HL-60 (cell line): ENCODE measurements around the gene SLC35E3.

Experiments used
- DNase-seq, 2 experiments: peaks; one replicate each; pipeline ENCODE4 v3.0.0-alpha.2; 2010 to 2020; ENCODE audit warnings: low read depth in 1 of 2, low spot score in 1 of 2
- H3K27ac ChIP-seq: fragments of 250-450 bp; sonication (Bioruptor Pico); replicated peaks from 2 replicates; pipeline ENCODE4 v1.5.1; 2020; ENCODE audit warnings: mild to moderate bottlenecking, moderate library complexity
- H3K27me3 ChIP-seq: fragments of 250-450 bp; sonication (Bioruptor Pico); 2 replicates; pipeline ENCODE4 v1.5.1; 2021; ENCODE audit warnings: mild to moderate bottlenecking, moderate library complexity; ENCODE audit not compliant: insufficient read depth, poor library complexity, severe bottlenecking
- H3K4me3 ChIP-seq: replicated peaks from 2 replicates; pipeline ENCODE4 v1.5.1; 2011; ENCODE audit warnings: mild to moderate bottlenecking, control low read depth, low read length; ENCODE audit not compliant: insufficient read depth
- CTCF ChIP-seq: IDR thresholded peaks from one replicate; pipeline ENCODE4 v1.5.1; 2011; ENCODE audit warnings: low read length, control low read depth, inconsistent platforms; ENCODE audit not compliant: insufficient read depth
- GABPA ChIP-seq: IDR thresholded peaks from 2 replicates; pipeline ENCODE4 v1.6.1; 2012; ENCODE audit warnings: low read depth
- POLR2AphosphoS5 ChIP-seq: IDR thresholded peaks from 2 replicates; pipeline ENCODE4 v1.6.1; 2012; ENCODE audit warnings: low read depth
- REST ChIP-seq: IDR thresholded peaks from 2 replicates; pipeline ENCODE4 v1.6.1; 2012; ENCODE audit warnings: low read depth; ENCODE audit not compliant: insufficient replicate concordance
- SPI1 ChIP-seq: IDR thresholded peaks from 2 replicates; pipeline ENCODE4 v1.6.1; 2012; ENCODE audit warnings: low read depth, mild to moderate bottlenecking, borderline replicate concordance

SLC35E3 gene

GRCh38 chr12:68789144-68789878, 43.3 kb downstream of the SLC35E3 start:
- H3K27me3 ChIP-seq, result no peaks in the 10 kb centered on the region
- H3K27ac ChIP-seq, result no peak overlapping the region
- no peak for DNase-seq
- TF ChIP-seq POLR2AphosphoS5 (no peak), GABPA (no peak), CTCF (no peak)
- no peak overlapping the region for H3K4me3 ChIP-seq

- no peak overlapping the region for H3K27ac ChIP-seq
- no peaks in the 10 kb centered on the region for H3K27me3 ChIP-seq
- DNase-seq, result no peak
- no peak overlapping the region for H3K4me3 ChIP-seq
- no peak for TF ChIP-seq GABPA
- no peak for TF ChIP-seq REST
- TF ChIP-seq POLR2AphosphoS5, result no peak
- TF ChIP-seq CTCF, result no peak
- TF ChIP-seq SPI1, result no peak
These were observed 44.3 kb downstream of the SLC35E3 start for GRCh38 chr12:68790081-68790951.

- no peak for DNase-seq
- no peak overlapping the region for H3K27ac ChIP-seq
- TF ChIP-seq GABPA (no peak), CTCF (no peak)
- H3K4me3 ChIP-seq, result no peak overlapping the region
- no peaks in the 10 kb centered on the region for H3K27me3 ChIP-seq
These were observed 44.9 kb downstream of the SLC35E3 start for GRCh38 chr12:68790952-68791234.

GRCh38 chr12:68791897-68792481, 46.0 kb downstream of the SLC35E3 start:
- DNase-seq, result no peak
- H3K4me3 ChIP-seq, result no peak overlapping the region
- TF ChIP-seq GABPA (no peak), CTCF (no peak), REST (no peak), SPI1 (no peak), POLR2AphosphoS5 (no peak)
- no peak overlapping the region for H3K27ac ChIP-seq
- no peaks in the 10 kb centered on the region for H3K27me3 ChIP-seq
